GM23338 (cell line): Measurements from ENCODE around the gene POLA2. TPM values are rescaled to one million over a fixed set of nuclear protein-coding genes. Genes with fewer than 3 reads are reported as not detected.

ENCODE experiments used
- ATAC-seq: fragments of 200-7000 bp; cut with Tn5 transposase; 3 replicates; pipeline ENCODE4 v1.9.1; 2020
- DNase-seq: peaks from one replicate; pipeline ENCODE4 v3.0.0-alpha.2; 2015; ENCODE audit warnings: low spot score
- H2AFZ ChIP-seq: fragments of 200-600 bp; sonication (generic); 2 replicates; pipeline ENCODE4 v1.8.0; 2016; ENCODE audit warnings: antibody characterized with exemption, mild to moderate bottlenecking, moderate library complexity
- H3F3A ChIP-seq: fragments of 200-600 bp; sonication (generic); replicated peaks from 2 replicates; pipeline ENCODE4 v1.8.0; 2017; ENCODE audit warnings: antibody characterized with exemption, mixed run types, low read depth
- H3K27ac ChIP-seq: fragments of 200-600 bp; sonication (generic); 2 replicates; pipeline ENCODE4 v1.6.1; 2016; ENCODE audit warnings: low read depth
- H3K27me3 ChIP-seq: fragments of 200-600 bp; sonication (generic); 2 replicates; pipeline ENCODE4 v1.8.0; 2016; ENCODE audit warnings: mild to moderate bottlenecking, mixed run types, moderate library complexity; ENCODE audit not compliant: insufficient read depth
- H3K36me3 ChIP-seq: fragments of 200-600 bp; sonication (generic); 2 replicates; pipeline ENCODE4 v1.8.0; 2016; ENCODE audit warnings: mild to moderate bottlenecking; ENCODE audit not compliant: insufficient read depth
- H3K4me1 ChIP-seq: fragments of 200-600 bp; sonication (generic); 2 replicates; pipeline ENCODE4 v1.8.0; 2016; ENCODE audit warnings: mild to moderate bottlenecking, moderate library complexity; ENCODE audit not compliant: insufficient read depth
- H3K4me2 ChIP-seq: fragments of 200-600 bp; sonication (generic); 2 replicates; pipeline ENCODE4 v1.7.1; 2017; ENCODE audit warnings: mixed run types
- H3K4me3 ChIP-seq: fragments of 200-600 bp; sonication (generic); 2 replicates; pipeline ENCODE4 v1.6.1; 2016; ENCODE audit warnings: mixed run types
- H3K79me2 ChIP-seq: fragments of 200-600 bp; sonication (generic); replicated peaks from 2 replicates; pipeline ENCODE4 v1.8.0; 2017; ENCODE audit warnings: mild to moderate bottlenecking; ENCODE audit not compliant: insufficient read depth
- H3K9me2 ChIP-seq: fragments of 200-600 bp; sonication (generic); 2 replicates; pipeline ENCODE4 v1.8.0; 2017; ENCODE audit not compliant: insufficient read depth
- H4K20me1 ChIP-seq: fragments of 200-600 bp; sonication (generic); replicated peaks from 2 replicates; pipeline ENCODE4 v1.8.0; 2017; ENCODE audit warnings: mild to moderate bottlenecking; ENCODE audit not compliant: insufficient read depth
- H3K27ac Mint-ChIP-seq: 2 replicates; pipeline ENCODE4 v1.8.0; 2020; ENCODE audit warnings: inconsistent platforms, mild to moderate bottlenecking, moderate library complexity, mixed read lengths
- H3K27me3 Mint-ChIP-seq: 3 replicates; pipeline ENCODE4 v1.8.0; 2022; ENCODE audit warnings: low read depth, mild to moderate bottlenecking, moderate library complexity, mixed read lengths, inconsistent platforms; ENCODE audit not compliant: insufficient read depth, poor library complexity
- H3K36me3 Mint-ChIP-seq: 3 replicates; pipeline ENCODE4 v1.8.0; 2021; ENCODE audit warnings: low read depth, mild to moderate bottlenecking, inconsistent platforms, moderate library complexity, mixed read lengths
- H3K4me1 Mint-ChIP-seq: 3 replicates; pipeline ENCODE4 v1.8.0; 2020; ENCODE audit warnings: mild to moderate bottlenecking, inconsistent platforms, mixed read lengths
- H3K4me3 Mint-ChIP-seq: 3 replicates; pipeline ENCODE4 v1.8.0; 2021; ENCODE audit warnings: moderate library complexity, mild to moderate bottlenecking, inconsistent platforms, mixed read lengths
- H3K9me3 Mint-ChIP-seq: 3 replicates; pipeline ENCODE4 v1.8.0; 2020; ENCODE audit warnings: moderate library complexity, mild to moderate bottlenecking, inconsistent platforms, mixed read lengths
- CREB1 ChIP-seq: fragments of 250-450 bp; sonication (Bioruptor Pico); IDR thresholded peaks from 2 replicates; pipeline ENCODE4 v1.5.0; 2020; ENCODE audit warnings: low read depth, mild to moderate bottlenecking, moderate library complexity
- CTCF ChIP-seq, 2 experiments: fragments of 200-600 bp in 1 of 2; sonication (generic) in 1 of 2; conservative IDR thresholded peaks; 2 replicates each; pipeline versions ENCODE4 v1.5.1 to v1.6.1; 2016 to 2017; ENCODE audit warnings: antibody characterized with exemption in 2 of 2, low read depth in 2 of 2, mild to moderate bottlenecking in 2 of 2, moderate library complexity in 1 of 2
- EZH2 ChIP-seq: fragments of 200-600 bp; sonication (generic); IDR thresholded peaks from one replicate; pipeline ENCODE4 v1.8.0; 2017; ENCODE audit warnings: antibody characterized with exemption, mild to moderate bottlenecking, low read depth; ENCODE audit not compliant: unreplicated experiment
- EZH2phosphoT487 ChIP-seq: fragments of 200-600 bp; sonication (generic); IDR thresholded peaks from one replicate; pipeline ENCODE4 v1.8.1; 2018; ENCODE audit warnings: antibody characterized with exemption; ENCODE audit not compliant: unreplicated experiment
- JUNB ChIP-seq: IDR thresholded peaks from one replicate; pipeline ENCODE4 v1.6.1; 2016; ENCODE audit warnings: antibody characterized with exemption; ENCODE audit not compliant: unreplicated experiment
- POLR2AphosphoS5 ChIP-seq: IDR thresholded peaks from 2 replicates; pipeline ENCODE4 v1.6.1; 2016; ENCODE audit warnings: antibody characterized with exemption, low read depth
- STAT1 ChIP-seq: IDR thresholded peaks from one replicate; pipeline ENCODE4 v1.6.1; 2016; ENCODE audit warnings: antibody characterized with exemption; ENCODE audit not compliant: unreplicated experiment
- ZNF114 ChIP-seq: fragments of 250-450 bp; sonication (Bioruptor Pico); IDR thresholded peaks from 2 replicates; pipeline ENCODE4 v1.5.0; 2020; ENCODE audit warnings: mild to moderate bottlenecking, moderate library complexity
- ZNF331 ChIP-seq: fragments of 250-450 bp; sonication (Bioruptor Pico); IDR thresholded peaks from 2 replicates; pipeline ENCODE4 v1.5.0; 2020; ENCODE audit warnings: low read depth, mild to moderate bottlenecking, moderate library complexity
- polyA plus RNA-seq: library from polyadenylated mRNA; unstranded; fragments of >200 nt; fragmentation: Nextera tagmentation; extraction: Ambion mirVana; gene quantifications from 2 replicates; pipeline ENCODE4 v1.2.1, GENCODE V29; 2016
- total RNA-seq: library from RNA; depleted of rRNA; stranded (reverse); fragments of >200 nt; shearing (Covaris generic); gene quantifications from 2 replicates; pipeline ENCODE4 v1.2.3, GENCODE V29; 2014
- TF ChIP-seq, protein P1 (sequence below): IDR thresholded peaks from one replicate; pipeline ENCODE4 v1.6.1; 2018; ENCODE audit warnings: antibody characterized with exemption; ENCODE audit not compliant: unreplicated experiment
- TF ChIP-seq, protein P2 (sequence below): IDR thresholded peaks from 2 replicates; pipeline ENCODE4 v1.6.1; 2016; ENCODE audit warnings: antibody characterized with exemption

Gene POLA2
- total and polyA plus RNA-seq, 2 experiments from 2014 or later, result 22.5 to 30.4 TPM

DNA sequence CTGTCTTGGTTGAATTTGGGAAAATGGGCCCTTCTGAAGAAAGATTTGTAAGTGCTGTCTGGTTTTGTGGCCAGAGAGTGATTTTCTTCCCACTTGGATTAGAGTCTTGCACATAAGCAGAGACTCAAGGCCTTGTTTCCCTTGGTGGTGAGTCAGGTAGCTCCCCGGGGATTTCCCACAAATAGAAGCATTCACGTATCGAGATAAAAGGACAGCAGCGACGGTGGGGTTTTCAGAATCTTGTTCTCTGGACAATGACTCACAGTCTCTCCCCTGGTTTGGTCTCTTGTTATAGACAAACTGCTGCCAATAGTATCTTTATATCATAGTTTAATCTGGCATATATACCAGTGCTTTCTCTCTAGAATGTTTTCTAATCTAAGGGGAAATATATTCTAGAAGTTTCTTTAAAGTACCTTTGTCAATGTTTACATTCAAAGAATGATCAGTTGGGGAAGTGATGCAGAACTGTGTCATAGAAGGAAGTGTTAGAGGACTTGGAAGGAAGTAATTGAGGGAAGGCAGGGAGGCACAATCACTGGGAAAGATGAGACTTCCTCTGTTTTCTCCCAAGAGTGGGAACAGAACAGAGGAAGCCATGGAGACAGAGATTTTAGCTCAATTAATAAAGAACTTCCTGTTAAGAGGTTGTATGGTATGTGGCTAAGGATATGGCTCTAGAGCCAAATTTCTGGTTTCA is 18.1 kb downstream of the POLA2 start (continued):
- TF ChIP-seq ZNF331 (CRISPR knock-in tag) (no peak), EZH2 (no peak), ZNF114 (CRISPR knock-in tag) (no peak), POLR2AphosphoS5 (no peak), JUNB (no peak), STAT1 (no peak), EZH2phosphoT487 (no peak), CREB1 (CRISPR knock-in tag) (no peak)
- TF ChIP-seq, protein P1, sequence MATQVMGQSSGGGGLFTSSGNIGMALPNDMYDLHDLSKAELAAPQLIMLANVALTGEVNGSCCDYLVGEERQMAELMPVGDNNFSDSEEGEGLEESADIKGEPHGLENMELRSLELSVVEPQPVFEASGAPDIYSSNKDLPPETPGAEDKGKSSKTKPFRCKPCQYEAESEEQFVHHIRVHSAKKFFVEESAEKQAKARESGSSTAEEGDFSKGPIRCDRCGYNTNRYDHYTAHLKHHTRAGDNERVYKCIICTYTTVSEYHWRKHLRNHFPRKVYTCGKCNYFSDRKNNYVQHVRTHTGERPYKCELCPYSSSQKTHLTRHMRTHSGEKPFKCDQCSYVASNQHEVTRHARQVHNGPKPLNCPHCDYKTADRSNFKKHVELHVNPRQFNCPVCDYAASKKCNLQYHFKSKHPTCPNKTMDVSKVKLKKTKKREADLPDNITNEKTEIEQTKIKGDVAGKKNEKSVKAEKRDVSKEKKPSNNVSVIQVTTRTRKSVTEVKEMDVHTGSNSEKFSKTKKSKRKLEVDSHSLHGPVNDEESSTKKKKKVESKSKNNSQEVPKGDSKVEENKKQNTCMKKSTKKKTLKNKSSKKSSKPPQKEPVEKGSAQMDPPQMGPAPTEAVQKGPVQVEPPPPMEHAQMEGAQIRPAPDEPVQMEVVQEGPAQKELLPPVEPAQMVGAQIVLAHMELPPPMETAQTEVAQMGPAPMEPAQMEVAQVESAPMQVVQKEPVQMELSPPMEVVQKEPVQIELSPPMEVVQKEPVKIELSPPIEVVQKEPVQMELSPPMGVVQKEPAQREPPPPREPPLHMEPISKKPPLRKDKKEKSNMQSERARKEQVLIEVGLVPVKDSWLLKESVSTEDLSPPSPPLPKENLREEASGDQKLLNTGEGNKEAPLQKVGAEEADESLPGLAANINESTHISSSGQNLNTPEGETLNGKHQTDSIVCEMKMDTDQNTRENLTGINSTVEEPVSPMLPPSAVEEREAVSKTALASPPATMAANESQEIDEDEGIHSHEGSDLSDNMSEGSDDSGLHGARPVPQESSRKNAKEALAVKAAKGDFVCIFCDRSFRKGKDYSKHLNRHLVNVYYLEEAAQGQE, result no peak
- TF ChIP-seq, protein P2, sequence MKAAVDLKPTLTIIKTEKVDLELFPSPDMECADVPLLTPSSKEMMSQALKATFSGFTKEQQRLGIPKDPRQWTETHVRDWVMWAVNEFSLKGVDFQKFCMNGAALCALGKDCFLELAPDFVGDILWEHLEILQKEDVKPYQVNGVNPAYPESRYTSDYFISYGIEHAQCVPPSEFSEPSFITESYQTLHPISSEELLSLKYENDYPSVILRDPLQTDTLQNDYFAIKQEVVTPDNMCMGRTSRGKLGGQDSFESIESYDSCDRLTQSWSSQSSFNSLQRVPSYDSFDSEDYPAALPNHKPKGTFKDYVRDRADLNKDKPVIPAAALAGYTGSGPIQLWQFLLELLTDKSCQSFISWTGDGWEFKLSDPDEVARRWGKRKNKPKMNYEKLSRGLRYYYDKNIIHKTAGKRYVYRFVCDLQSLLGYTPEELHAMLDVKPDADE, result no peak

DNA sequence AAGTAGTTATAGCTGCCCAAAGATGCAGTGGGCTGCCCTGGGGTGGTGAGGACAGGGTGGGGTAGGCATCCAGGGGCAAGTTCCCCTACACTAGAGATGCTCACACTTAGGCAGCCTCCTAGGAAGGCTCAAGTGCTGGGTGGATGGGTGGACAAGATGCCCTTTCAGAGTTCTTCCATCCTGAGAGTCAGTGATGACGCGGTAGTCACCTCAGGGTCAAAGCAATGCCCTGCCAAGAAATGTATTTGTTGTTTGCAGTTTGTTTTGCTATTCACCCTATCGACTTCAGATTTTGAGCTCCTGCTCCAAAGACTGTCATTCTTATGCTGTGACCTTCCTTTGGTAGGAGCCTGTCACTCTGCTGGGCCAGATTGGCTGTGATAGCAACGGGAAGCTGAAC is 18.9 kb downstream of the POLA2 start:
- DNase-seq (no peak), ATAC-seq (no peak)
- peaks cover 16% of the 10 kb centered on the region; the same call in 1 of the 2 replicates for H3F3A ChIP-seq
- H3K4me1 ChIP-seq, result no peaks in the 10 kb centered on the region
- H2AFZ ChIP-seq, result no peak overlapping the region
- no peaks in the 10 kb centered on the region for H3K27me3 ChIP-seq
- H3K9me3 Mint-ChIP-seq, result no peaks in the 10 kb centered on the region
- H3K36me3 ChIP-seq, result peaks cover 54% of the 10 kb centered on the region
- H3K4me1 Mint-ChIP-seq, result peaks cover 5% of the 10 kb centered on the region; the same call in 1 of the 3 replicates
- H3K9me2 ChIP-seq, result no peaks in the 10 kb centered on the region
- H3K36me3 Mint-ChIP-seq, result peaks cover 87% of the 10 kb centered on the region
- no peak overlapping the region for H3K27ac ChIP-seq
- TF ChIP-seq CTCF (conservative IDR thresholded peaks at IDR 0.05; ENCODE audit: low read depth in 2 of 2) (no peak), JUNB (no peak), EZH2 (no peak), STAT1 (no peak), ZNF331 (CRISPR knock-in tag) (no peak)
- TF ChIP-seq, protein P2, result no peak
- H3K27me3 Mint-ChIP-seq, result peaks cover 2% of the 10 kb centered on the region
- no peak overlapping the region for H3K4me2 ChIP-seq
- no peak overlapping the region for H3K27ac Mint-ChIP-seq
- H3K4me3 ChIP-seq, result no peak overlapping the region
- no peaks in the 10 kb centered on the region for H3K79me2 ChIP-seq
- peaks cover 2% of the 10 kb centered on the region; the same call in 1 of the 2 replicates for H4K20me1 ChIP-seq
- H3K4me3 Mint-ChIP-seq, result no peak overlapping the region
